Stimulated activated CD8-positive, alpha-beta memory T cell treated with anti-CD3 and anti-CD28 coated beads, Interleukin-7, amount 100 ng/mL, for 48 hours (primary cell): ENCODE data around the gene FURIN.
"Not testable (repeated sequence)": the region's sequence is repeated elsewhere in the genome, so short reads cannot be mapped to it uniquely, and the experiment has no call there.

Experiments used
- DNase-seq, 2 donors: peaks; one replicate each; pipeline ENCODE4 v3.0.0-alpha.2; 2020; ENCODE audit warnings: low read depth in 1 of 2; ENCODE audit errors: extremely low read depth in 1 of 2

The FURIN gene

DNA sequence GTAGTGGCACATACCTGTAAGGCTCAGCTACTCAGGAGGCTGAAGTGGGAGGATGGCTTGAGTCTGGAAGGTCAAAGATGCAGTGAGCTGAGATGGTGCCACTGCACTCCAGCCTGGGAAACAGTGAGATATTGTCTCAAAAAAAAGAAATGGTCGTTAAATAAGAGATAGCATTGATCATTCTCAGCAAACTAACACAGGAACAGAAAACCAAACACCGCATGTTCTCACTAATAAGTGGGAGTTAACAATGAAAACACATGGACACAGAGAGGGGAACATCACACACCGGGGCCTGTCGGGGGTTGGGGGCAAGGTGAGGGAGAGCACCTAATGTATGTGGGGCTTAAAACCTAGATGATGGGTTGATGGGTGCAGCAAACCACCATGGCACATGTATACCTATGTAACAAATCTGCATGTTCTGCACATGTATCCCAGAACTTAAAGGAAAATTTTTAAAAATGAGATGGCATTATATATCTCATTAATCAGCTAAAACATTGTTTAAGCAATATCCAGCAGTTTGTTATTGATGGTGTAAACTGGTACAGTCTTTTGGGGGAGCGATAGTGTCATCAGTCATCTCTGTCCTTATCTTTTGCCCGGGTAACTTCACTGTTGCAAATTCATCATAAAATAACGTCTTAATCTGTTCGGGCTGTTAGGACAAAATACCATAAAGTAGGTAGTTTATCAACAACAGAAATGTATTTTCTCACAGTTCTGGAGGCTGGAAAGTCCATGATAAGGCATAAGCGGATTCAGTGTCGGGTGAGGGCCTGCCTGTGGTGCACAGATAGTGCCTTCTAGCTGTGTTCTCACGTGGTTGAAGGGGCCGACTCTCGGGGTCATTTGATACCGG, 33.0 kb downstream of the FURIN start:
- no peak for DNase-seq

DNA sequence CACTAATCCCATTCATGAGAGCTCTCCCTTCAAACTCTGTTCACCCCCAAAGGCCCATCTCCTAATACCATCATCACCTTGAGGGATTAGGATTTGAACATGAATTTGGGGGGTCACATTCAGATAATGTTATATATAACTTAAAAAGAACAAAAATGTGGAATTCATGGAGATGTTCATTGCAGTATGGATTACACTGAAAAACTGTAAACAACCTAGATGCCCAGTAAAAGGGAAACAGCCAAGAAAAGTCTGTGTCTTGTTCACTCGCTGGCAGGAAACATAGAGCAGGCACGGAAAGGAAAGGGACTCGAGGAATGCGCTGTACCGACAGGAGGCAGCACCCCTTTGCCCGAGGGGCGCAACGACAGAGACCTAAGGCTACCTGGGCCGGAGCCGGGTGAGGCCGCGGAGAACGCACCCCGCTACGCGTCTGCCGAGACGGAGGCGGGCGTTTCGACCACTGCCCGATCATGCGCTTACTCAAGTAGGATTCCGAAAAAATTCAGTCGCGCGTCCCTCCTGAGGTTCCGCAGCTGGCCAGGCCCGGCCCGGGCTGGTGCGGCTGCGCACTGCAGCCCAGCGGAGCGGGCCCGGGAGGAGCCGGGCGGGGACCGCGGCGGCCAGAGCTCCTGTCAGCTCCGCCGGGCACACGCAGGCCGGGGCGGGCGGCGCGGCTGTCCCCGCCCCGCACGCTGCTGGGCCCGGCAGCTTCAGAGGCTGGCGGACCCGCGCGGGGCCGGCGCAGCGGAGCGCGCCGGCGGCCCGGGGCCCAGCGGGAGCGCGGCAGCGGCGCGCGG, 33.9 kb downstream of the FURIN start:
- peak; percentile 56 to 65 for DNase-seq

DNA sequence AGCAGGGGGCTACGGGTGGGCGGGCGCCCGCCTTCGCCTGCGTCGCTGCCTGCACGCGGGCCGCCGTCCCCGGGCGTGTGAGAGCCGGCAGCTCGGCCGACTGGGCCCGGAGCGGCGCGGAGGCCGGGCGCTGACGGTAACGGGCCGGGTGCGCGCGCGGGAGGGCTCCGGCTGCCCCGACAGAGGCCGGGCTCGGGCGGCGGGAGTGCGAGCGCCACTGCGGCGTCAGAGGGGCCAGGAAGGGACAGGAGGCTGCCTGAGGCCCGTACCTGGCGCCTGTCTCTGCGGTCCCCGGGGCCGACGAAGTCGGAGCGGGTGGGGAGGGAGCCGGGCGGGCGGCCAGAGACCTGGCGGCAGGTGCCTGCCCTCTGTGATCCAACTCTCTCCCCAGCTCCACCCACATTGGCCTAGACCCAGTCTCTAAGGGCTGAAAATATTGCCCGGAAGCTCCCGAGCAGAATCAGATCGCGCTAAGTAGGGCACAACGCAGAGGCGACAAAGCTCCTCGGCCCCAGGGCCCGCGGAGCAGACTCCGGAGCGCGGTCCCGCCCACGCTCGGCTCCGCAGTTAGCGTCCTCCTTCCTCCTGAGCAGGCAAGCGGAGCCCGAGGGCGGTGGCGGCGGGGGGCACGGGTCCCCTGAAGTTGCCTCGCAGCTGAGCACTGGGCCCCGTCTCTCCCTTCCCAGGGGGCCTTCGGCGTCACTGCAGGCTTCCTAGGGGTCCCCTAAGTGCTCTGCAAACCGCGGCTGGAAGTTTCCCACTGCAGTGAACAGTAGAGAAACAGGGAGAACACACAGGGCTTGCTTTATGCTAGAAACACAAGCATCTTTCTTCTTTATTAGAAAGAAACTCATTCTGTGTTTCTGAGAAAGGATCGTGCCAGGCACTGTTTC, 34.7 kb downstream of the FURIN start, which contains the start of gene MAN2A2:
TSS of gene MAN2A2 (plus strand) at position 463 of the 893 bp plus-strand sequence. CDS start 906 bp downstream, outside the sequence.
- peak; percentile 65 to 74 for DNase-seq

DNA sequence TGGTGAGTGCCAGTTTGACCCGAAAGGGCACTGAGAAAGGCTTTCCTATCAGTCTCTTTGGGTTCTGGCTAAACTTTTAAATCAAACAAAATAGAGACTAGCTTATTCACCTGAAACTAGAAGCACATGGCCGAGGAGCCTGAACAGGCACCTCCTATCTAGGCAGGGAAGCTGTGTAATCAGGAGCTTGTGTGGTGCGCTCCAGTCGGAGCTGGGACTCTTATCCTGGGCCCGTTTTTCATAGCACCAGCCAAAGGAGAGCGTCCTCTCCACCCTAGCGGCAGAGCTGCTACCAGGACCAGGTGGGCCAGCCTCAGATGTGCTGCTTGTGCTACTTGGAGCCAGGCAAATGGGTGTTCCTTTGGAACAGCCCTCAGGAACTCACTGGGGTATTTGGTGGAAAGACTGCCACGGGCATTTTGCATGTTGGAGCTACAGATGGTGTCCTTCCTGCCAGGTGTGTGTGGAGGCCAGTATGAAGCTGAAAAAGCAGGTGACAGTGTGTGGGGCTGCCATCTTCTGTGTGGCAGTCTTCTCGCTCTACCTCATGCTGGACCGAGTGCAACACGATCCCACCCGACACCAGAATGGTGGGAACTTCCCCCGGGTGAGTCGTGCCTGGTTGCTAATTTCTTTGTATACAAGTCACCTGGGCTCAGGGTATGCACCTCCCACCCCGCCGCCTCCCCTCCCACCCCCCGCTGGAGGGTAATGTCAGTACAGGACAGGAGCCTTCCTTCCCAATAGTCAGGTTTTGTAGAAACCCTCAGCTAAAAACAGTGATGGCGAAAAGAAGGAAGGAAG, 35.5 kb downstream of the FURIN start:
- DNase-seq: no peak

DNA sequence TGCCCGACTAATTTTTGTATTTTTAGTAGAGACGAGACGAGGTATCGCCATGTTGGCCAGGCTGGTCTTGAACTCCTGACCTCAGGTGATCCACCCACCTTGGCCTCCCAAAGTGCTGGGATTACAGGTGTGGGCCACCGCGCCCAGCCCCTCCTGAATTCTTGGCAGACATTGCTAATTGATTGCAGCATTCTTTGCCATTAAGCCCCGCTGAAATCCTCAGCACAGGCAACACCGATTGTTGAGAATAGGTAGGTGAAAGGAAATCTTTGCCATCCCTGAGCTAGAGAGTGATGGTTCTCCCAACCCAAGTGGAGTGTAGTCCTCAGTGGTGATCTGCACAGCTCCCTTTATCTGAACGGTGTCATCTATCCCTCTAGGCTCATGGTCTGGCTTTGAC, 36.4 kb downstream of the FURIN start:
- no peak for DNase-seq

DNA sequence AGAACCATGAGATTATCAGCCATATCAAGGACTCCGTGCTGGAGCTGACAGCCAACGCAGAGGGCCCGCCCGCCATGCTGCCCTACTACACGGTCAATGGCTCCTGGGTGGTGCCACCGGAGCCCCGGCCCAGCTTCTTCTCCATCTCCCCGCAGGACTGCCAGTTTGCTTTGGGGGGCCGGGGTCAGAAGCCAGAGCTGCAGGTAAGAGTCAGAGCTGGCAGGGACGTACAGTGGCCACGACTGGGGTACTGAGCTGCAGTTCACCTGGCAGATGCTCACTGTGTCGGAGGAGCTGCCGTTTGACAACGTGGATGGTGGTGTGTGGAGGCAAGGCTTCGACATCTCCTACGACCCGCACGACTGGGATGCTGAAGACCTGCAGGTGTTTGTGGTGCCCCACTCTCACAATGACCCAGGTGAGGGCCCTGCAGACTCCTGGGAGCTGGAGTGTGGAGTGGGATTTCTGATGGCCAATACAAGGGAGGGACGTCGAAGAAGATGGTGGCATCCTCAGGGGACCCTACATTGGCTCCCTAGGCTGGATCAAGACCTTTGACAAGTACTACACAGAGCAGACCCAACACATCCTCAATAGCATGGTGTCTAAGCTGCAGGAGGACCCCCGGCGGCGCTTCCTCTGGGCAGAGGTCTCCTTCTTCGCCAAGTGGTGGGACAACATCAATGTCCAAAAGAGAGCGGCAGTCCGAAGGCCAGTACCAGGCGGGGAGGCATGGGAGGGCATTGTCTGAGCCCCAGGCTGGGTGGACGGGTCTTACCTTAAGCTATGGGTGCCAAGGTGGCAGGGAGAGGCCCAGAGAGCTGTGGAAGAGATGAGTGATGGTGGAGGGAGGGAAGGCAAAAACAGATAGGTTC, 37.2 kb downstream of the FURIN start:
- no peak for DNase-seq

DNA sequence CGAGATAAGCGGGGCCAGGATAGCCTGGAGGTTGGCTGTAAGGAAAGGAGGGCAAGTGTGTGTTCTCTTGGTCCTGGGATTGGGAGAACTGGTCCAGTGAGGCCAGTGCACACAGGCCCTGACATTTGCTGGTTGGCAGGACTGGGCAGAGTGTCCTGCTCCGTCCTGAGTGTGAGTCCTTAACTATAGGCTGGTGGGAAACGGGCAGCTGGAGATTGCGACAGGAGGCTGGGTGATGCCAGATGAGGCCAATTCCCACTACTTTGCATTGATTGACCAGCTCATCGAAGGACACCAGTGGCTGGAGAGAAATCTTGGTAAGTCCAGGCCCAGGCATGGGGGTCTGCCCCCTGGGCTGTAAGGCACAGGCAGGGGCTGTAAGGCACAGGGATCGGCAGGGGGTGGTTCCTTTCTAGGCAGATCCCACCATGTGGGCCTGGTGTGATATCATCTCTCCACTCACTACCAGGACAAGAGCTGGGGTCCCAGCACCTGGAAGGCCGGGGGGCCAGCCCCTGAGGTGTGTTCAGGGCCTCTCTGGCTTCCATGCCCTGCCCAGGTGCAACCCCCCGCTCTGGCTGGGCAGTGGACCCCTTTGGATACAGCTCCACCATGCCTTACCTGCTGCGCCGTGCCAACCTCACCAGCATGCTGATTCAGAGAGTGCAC, 37.9 kb downstream of the FURIN start:
- DNase-seq: no peak

DNA sequence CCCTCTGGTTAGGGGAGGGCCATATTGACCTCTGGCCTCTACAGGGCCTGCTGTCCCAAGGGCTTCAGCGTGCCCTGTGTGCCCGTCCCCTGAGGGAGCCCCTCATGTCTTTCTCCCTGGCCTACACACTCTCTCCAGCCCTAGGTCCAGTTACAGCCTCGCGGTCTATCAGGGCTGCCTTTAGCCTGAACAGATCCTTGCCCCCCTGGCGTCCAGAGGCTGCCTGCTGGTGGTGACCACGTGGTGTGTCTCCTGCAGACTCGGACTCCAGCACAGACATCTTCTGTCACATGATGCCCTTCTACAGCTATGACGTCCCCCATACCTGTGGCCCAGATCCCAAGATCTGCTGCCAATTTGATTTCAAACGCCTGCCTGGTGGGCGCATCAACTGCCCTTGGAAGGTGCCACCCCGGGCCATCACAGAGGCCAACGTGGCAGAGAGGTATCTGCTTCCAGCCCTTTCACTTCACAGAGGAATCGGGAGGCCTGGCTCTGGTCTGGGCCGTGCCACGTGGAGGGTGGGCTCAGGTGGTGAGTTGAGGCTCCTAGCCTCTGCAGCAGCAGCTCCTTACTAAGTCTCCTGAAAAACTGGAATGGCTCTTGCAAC, 38.8 kb downstream of the FURIN start:
- no peak for DNase-seq

DNA sequence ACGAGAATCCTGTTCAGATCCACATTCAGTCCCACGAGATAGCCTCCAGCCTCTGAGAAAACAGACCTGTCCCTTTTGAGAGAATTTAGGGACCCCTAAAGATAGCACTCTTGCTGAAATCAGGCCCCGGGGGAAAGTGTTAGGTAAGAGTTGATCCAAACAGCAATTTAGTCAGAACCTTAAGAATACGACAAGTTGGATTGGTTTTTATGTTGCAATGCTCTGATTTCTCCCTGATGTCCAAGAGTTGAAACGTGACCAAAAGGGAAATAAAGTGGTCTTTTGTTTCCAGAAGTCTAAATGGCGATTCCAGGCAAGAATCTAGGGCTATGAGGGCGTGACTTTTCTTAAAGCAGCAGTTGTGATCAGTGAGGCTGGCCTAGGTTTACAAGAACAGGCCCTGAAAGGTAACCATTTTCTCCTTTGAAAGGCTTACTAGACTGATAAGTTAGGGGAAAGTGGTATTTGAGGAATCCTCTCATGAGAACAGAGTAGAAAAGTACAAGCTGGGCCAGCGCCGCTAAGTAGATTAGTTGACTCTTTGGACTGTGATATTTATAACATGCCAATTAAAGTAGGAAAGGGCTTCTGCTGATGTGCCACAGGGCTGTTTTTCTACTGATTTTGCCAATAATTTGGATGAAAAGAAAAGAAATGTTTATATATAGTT, 39.6 kb downstream of the FURIN start:
- no peak for DNase-seq

DNA sequence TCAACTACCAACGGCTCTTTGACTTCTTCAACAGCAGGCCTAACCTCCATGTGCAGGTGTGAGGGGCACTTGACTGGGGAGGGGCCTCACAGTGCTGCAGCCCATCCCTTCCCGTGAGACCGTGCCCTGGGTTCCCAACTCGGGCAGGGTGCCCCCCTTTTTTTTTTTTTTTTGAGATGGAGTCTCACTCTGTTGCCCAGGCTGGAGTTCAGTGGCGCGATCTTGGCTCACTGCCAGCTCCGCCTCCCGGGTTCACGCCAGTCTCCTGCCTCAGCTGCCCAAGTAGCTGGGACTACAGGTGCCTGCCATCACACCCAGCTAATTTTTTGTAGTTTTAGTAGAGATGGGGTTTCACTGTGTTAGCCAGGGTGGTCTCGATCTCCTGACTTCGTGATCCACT, 41.1 kb downstream of the FURIN start:
- DNase-seq: not testable (repeated sequence)

DNA sequence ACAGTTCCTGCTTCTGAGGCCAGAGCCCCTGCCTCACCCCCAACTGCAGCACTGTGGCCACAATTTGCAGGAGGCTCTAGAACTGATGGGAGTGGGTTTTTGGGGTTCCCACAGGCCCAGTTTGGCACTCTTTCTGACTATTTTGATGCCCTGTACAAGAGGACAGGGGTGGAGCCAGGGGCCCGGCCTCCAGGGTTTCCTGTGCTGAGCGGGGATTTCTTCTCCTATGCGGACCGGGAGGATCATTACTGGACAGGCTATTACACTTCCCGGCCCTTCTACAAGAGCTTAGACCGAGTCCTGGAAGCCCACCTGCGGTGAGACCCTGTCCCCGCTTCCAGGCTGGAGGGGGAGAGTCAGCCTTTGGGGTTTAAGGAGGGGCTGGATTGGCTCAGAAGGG, 41.6 kb downstream of the FURIN start:
- DNase-seq: no peak

DNA sequence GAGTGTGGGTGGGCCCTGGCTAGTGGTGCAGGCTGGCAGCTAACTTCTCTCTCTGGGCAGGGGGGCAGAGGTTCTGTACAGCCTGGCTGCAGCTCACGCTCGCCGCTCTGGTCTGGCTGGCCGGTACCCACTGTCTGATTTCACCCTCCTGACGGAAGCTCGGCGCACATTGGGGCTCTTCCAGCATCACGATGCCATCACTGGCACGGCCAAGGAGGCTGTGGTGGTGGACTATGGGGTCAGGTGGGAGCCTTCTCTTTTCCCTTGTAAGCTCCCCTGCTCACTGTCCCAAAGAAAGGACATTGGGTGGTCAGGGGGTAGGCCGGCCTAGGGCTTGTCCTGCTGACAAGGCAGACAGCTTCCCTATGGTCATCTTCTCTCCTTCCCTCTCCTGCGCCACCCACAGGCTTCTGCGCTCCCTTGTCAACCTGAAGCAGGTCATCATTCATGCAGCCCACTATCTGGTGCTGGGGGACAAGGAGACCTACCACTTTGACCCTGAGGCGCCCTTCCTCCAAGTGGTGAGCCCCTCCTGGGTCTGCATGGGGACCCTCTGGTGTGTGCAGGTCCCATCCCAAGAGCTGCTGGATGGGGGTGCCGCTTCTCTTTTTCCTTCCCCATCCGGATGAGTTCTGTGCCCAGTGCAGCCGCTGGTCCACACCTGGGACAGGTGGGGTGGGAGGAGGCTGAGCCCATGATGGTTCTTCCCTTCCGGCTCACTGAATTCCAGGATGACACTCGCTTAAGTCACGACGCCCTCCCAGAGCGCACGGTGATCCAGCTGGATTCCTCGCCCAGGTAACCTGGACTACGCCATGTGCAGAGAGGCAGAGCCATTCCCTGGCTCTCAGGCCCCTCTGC, 42.3 kb downstream of the FURIN start:
- no peak for DNase-seq

DNA sequence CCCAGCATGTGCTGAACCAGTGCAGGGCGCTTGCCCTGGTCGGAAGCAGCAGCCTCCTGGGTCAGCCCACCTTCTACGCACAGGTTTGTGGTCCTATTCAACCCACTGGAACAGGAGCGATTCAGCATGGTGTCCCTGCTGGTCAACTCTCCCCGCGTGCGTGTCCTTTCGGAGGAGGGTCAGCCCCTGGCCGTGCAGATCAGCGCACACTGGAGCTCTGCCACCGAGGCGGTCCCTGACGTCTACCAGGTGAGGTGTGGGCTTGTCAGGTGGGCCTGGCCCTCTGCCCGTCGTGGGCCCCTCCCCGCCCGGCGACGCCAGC, 42.9 kb downstream of the FURIN start:
- DNase-seq: no peak

DNA sequence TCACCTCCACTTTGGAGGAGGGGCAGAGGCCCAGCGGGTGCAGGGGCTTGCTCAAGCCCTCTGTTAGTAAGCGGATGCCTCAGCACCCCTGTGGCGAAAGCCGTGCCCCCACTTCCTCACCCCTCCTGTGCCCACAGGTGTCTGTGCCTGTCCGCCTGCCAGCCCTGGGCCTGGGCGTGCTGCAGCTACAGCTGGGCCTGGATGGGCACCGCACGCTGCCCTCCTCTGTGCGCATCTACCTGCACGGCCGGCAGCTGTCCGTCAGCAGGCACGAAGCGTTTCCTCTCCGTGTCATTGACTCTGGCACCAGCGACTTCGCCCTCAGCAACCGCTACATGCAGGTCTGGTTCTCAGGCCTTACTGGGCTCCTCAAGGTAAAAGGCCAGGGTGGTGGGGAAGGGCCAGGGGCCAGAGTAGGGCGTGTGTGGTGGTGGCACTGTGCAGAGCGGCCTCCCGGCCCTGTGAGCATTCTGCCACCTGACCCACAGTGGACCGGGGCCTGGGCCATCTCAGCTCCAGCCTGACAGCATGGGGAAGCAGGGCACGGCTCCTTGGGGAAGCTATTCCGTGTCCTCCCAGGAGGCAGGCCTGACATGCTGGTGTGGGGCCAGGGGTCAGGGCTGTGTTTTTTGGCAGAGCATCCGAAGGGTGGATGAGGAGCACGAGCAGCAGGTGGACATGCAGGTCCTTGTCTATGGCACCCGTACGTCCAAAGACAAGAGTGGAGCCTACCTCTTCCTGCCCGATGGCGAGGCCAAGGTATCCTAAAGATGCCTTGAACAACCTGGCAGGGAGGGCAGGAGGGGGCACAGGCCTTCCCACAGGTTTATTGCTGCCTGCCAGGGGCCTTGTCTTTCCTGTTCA, 43.8 kb downstream of the FURIN start:
- no peak for DNase-seq

DNA sequence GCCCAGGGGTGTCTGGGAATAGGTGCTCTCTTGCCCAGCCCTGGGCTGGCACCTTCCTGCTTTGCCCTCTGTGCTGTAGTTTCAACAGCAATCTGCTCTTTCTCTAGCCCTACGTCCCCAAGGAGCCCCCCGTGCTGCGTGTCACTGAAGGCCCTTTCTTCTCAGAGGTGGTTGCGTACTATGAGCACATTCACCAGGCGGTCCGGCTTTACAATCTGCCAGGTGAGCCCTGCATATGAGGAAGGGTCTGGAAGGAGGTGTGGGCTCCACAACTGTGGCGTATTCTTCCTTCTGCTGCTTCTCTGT, 44.3 kb downstream of the FURIN start:
- DNase-seq: no peak

DNA sequence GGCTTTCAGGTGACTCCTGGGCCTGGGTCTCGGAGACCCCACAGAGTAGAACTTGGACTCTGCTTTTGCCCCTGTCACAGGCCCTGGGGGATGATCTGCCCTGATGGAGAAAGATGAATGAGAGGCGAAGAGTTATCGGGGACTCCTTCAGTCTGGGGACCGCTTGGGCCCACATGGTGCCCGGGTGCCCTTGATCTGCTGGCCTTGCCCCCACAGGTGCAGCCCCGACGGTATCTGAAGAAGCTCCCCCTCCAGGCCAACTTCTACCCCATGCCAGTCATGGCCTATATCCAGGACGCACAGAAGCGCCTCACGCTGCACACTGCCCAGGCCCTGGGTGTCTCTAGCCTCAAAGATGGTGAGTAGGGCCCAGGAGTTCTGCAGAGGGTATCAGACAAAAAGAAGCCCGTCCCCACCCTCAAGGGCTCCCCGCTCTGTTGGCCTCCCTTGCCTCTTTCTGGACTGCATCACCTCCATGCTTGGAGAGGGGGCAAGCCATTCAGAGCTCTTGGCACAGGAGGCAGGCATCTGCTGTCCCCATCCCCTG, 45.1 kb downstream of the FURIN start:
- DNase-seq: no peak
